GM12878 (cell line): Measurements from ENCODE around the gene KRTAP6-3. TPM values are rescaled to one million over a fixed set of nuclear protein-coding genes. Genes with fewer than 3 reads are reported as not detected.

Source experiments
- ATAC-seq: fragments of 200-7000 bp; cut with Tn5 transposase; 3 replicates; pipeline ENCODE4 v1.9.1; 2020; ENCODE audit warnings: mild to moderate bottlenecking, moderate library complexity
- BruUV-seq: library from RNA; stranded (reverse); fragments of 400-500 nt; replicated peaks from 2 replicates; lab custom pipeline; 2021; lab: Mats Ljungman, UMichigan
- CTCF ChIA-PET: fragments of 300-600 bp; sonication (Branson Sonifier 250); formaldehyde crosslinking; extraction: SDS; loops from one replicate; lab custom pipeline; 2021; ENCODE audit warnings: inconsistent platforms; lab: Yijun Ruan, JAX
- POLR2A ChIA-PET: fragments of 350-600 bp; formaldehyde crosslinking; extraction: SDS; loops from one replicate; lab custom pipeline; 2021; ENCODE audit warnings: inconsistent platforms; lab: Charles Lee
- RAD21 ChIA-PET: fragments of 300-600 bp; sonication (Branson Sonifier 250); formaldehyde crosslinking; loops from one replicate; lab custom pipeline; 2023; ENCODE audit warnings: antibody characterized with exemption; ENCODE audit not compliant: unreplicated experiment; lab: Charles Lee
- SMC1A ChIA-PET: fragments of 300-600 bp; sonication (Branson Sonifier 250); formaldehyde crosslinking; loops from one replicate; lab custom pipeline; 2023; ENCODE audit not compliant: unreplicated experiment, uncharacterized antibody; lab: Charles Lee
- DNase-seq: peaks from one replicate; pipeline ENCODE4 v3.0.0-alpha.2; 2011; ENCODE audit warnings: low read depth, low spot score
- FAIRE-seq: peaks from 3 replicates; lab custom pipeline; 2011; peaks lifted over from hg19 to GRCh38; lab: Jason Lieb, UNC
- H2AFZ ChIP-seq: 2 replicates; pipeline ENCODE4 v1.6.0; 2011; ENCODE audit warnings: low read depth, low read length, control low read depth; ENCODE audit not compliant: control insufficient read depth
- H3K27ac ChIP-seq: 2 replicates; pipeline ENCODE4 v1.5.1; 2011; ENCODE audit warnings: control low read depth; ENCODE audit not compliant: control insufficient read depth, insufficient read depth
- H3K27me3 ChIP-seq, 2 experiments: replicated peaks in 1 of 2; 2 replicates each; pipeline versions ENCODE4 v1.6.0 to v1.6.1; 2011; ENCODE audit warnings: low read length in 1 of 2; ENCODE audit not compliant: control insufficient read depth in 2 of 2, insufficient read depth in 2 of 2
- H3K36me3 ChIP-seq, 2 experiments: 2 replicates each; pipeline ENCODE4 v1.5.1; 2011; ENCODE audit warnings: low read length in 1 of 2; ENCODE audit not compliant: control insufficient read depth in 2 of 2, insufficient read depth in 2 of 2
- H3K4me1 ChIP-seq: 2 replicates; pipeline ENCODE4 v1.6.1; 2011; ENCODE audit warnings: mild to moderate bottlenecking, low read length, moderate library complexity, mixed read lengths; ENCODE audit not compliant: control insufficient read depth, insufficient read depth
- H3K4me2 ChIP-seq: 2 replicates; pipeline ENCODE4 v1.6.0; 2011; ENCODE audit warnings: control low read depth; ENCODE audit not compliant: control insufficient read depth, insufficient read depth
- H3K4me3 ChIP-seq: fragments of 200-600 bp; sonication (generic); 2 replicates; pipeline ENCODE4 v1.5.1; 2016
- H3K79me2 ChIP-seq: 2 replicates; pipeline ENCODE4 v1.6.0; 2011; ENCODE audit warnings: low read length; ENCODE audit not compliant: control insufficient read depth, insufficient read depth
- H3K9ac ChIP-seq: 2 replicates; pipeline ENCODE4 v1.8.0; 2011; ENCODE audit warnings: low read length, control low read depth, mixed read lengths; ENCODE audit not compliant: control insufficient read depth, insufficient read depth
- H3K9me3 ChIP-seq: replicated peaks from 3 replicates; pipeline ENCODE4 v1.5.1; 2011; ENCODE audit warnings: mild to moderate bottlenecking, low read length; ENCODE audit not compliant: control insufficient read depth, insufficient read depth
- H4K20me1 ChIP-seq: 2 replicates; pipeline ENCODE4 v1.6.0; 2011; ENCODE audit not compliant: control insufficient read depth, insufficient read depth
- BCL3 ChIP-seq: IDR thresholded peaks from 2 replicates; pipeline ENCODE4 v1.6.1; 2011; ENCODE audit warnings: borderline replicate concordance, low read depth, mild to moderate bottlenecking, moderate library complexity, low read length; ENCODE audit not compliant: insufficient read depth, poor library complexity, severe bottlenecking
- CBX5 ChIP-seq: sonication (generic); IDR thresholded peaks from 2 replicates; pipeline ENCODE4 v1.6.1; 2016; ENCODE audit warnings: low read depth, moderate library complexity, mild to moderate bottlenecking, inconsistent platforms
- CHD1 ChIP-seq: IDR thresholded peaks from 2 replicates; pipeline ENCODE4 v1.6.1; 2012; ENCODE audit warnings: low read depth, low read length, improper control_type of control experiment
- IKZF2 ChIP-seq, 2 experiments: fragments of 450-650 bp; IDR thresholded peaks; 2 replicates each; pipeline ENCODE4 v1.6.1; 2017; ENCODE audit warnings: mild to moderate bottlenecking in 2 of 2, moderate library complexity in 2 of 2
- IRF3 ChIP-seq: fragments of 450-650 bp; IDR thresholded peaks from 2 replicates; pipeline ENCODE4 v1.6.1; 2014; ENCODE audit warnings: mild to moderate bottlenecking
- MEF2B ChIP-seq: fragments of 450-650 bp; IDR thresholded peaks from 2 replicates; pipeline ENCODE4 v1.6.1; 2018; ENCODE audit warnings: mild to moderate bottlenecking, moderate library complexity; ENCODE audit not compliant: partially characterized antibody, poor library complexity, severe bottlenecking
- NFXL1 ChIP-seq: fragments of 450-650 bp; IDR thresholded peaks from 2 replicates; pipeline ENCODE4 v1.6.1; 2017; ENCODE audit warnings: antibody characterized with exemption, mild to moderate bottlenecking, borderline replicate concordance
- SUZ12 ChIP-seq: fragments of 200-600 bp; sonication (generic); IDR thresholded peaks from one replicate; pipeline ENCODE4 v1.6.1; 2018; ENCODE audit warnings: antibody characterized with exemption, mild to moderate bottlenecking; ENCODE audit not compliant: unreplicated experiment
- YBX1 ChIP-seq: fragments of 450-650 bp; IDR thresholded peaks from 2 replicates; pipeline ENCODE4 v1.6.1; 2016; ENCODE audit warnings: antibody characterized with exemption
- ZBTB11 ChIP-seq: fragments of 450-650 bp; formaldehyde crosslinking; IDR thresholded peaks from 2 replicates; pipeline ENCODE4 v1.5.0; 2022; ENCODE audit warnings: mild to moderate bottlenecking, missing genetic modification characterization
- ZNF24 ChIP-seq: fragments of 450-650 bp; IDR thresholded peaks from 2 replicates; pipeline ENCODE4 v1.6.1; 2017; ENCODE audit warnings: antibody characterized with exemption, mild to moderate bottlenecking
- ZNF384 ChIP-seq: IDR thresholded peaks from 2 replicates; pipeline ENCODE4 v1.6.1; 2012; ENCODE audit warnings: low read depth, mild to moderate bottlenecking, low read length, improper control_type of control experiment, borderline replicate concordance
- ZNF687 ChIP-seq: fragments of 450-650 bp; IDR thresholded peaks from 2 replicates; pipeline ENCODE4 v1.6.1; 2017; ENCODE audit warnings: mild to moderate bottlenecking, moderate library complexity
- WGBS: methylation state at CpG from one replicate; pipeline ENCODE4 v1.1.6; 2016; ENCODE audit warnings: low lambda C conversion rate; ENCODE audit not compliant: insufficient replicate concordance, insufficient coverage; ENCODE audit errors: missing lambda C conversion rate; 5-methylcytosine and 5-hydroxymethylcytosine counted together
- in situ Hi-C: fragments of 300-500 bp; cut with MboI; formaldehyde crosslinking; loops from 9 replicates; pipeline ENCODE4 v1.14.3; 2018; ENCODE audit warnings: mixed read lengths
- intact Hi-C: fragments of 100-400 bp; cut with micrococcal nuclease; formaldehyde crosslinking; loops from one replicate; pipeline ENCODE4 v1.14.2; 2022; ENCODE audit not compliant: unreplicated experiment
- polyA plus RNA-seq, 11 experiments: library from polyadenylated mRNA; depleted of rRNA in 4 of 11; unstranded in 6 of 11; stranded (reverse) in 5 of 11; fragments of >200 nt; fragmentation: Nextera tagmentation in 4 of 11; fragmentation: Illumina TruSeq in 1 of 11; extraction: Ambion mirVana in 4 of 11; extraction: Trizol in 1 of 11; gene quantifications; 1 replicate in 1 of 11; 2 replicates in 10 of 11; pipeline versions ENCODE4 v1.2.1 to v1.2.3, GENCODE V29; 2011 to 2016; ENCODE audit warnings: inconsistent platforms in 2 of 11, missing spikeins in 2 of 11, low read depth in 1 of 11
- total RNA-seq, 4 experiments: library from RNA; depleted of rRNA in 3 of 4; stranded (reverse); fragments of >200 nt in 3 of 4; fragmentation: Illumina TruSeq in 1 of 4; extraction: Trizol in 1 of 4; gene quantifications; 2 replicates each; pipeline versions ENCODE4 v1.2.1 to v1.2.3, GENCODE V29; 2013 to 2021

Gene KRTAP6-3
- total and polyA plus RNA-seq, 10 of the 15 experiments (the other 5 are each of a cell fraction or from before 2014, with no cell fraction given) = not detected

- no peak for TF ChIP-seq BCL3
- no peak for TF ChIP-seq IRF3
- TF ChIP-seq NFXL1 = no peak
- TF ChIP-seq ZNF384 = no peak
- no peak for TF ChIP-seq CBX5
- TF ChIP-seq MEF2B = no peak
- TF ChIP-seq, all 136 proteins: peak for 0
Observed at GRCh38 chr21:30629200-30629599, 37.0 kb downstream of the KRTAP6-3 start (continued).

GRCh38 chr21:30634906-30635305 lies 42.7 kb downstream of the KRTAP6-3 start, which contains the start of gene KRTAP20-2:
Gene KRTAP20-2, plus strand, starts transcription at chr21:30635206. Its CDS starts 58 bp downstream, at chr21:30635264.
- H3K4me3 ChIP-seq = no peak within 1 kb of the TSS
- H3K27ac ChIP-seq = no peak within 1 kb of the TSS
- H3K4me2 ChIP-seq = no peak within 1 kb of the TSS
- no TSS peak for BruUV-seq
- no peak within 1 kb of the TSS for H3K9ac ChIP-seq
- ChIA-PET RAD21 (no interaction called here), POLR2A (no interaction called here), SMC1A (no interaction called here), CTCF (no interaction called here)
- intact Hi-C loops = no loop called here
- no peak for DNase-seq
- no peak for ATAC-seq
- no peaks in the 10 kb centered on the region for H3K4me1 ChIP-seq
- no peaks in the 10 kb centered on the region for H3K36me3 ChIP-seq
- no peaks in the 10 kb centered on the region for H4K20me1 ChIP-seq
- no peaks in the 10 kb centered on the region for H3K27me3 ChIP-seq
- FAIRE-seq = no peak
- in situ Hi-C loops = no loop called here
- no peak within 1 kb of the TSS for H2AFZ ChIP-seq
- H3K9me3 ChIP-seq = no peaks in the 10 kb centered on the region
- no peak for TF ChIP-seq IKZF2 (IDR thresholded peaks at IDR 0.05)
- TF ChIP-seq SUZ12 = no peak
- no peak for TF ChIP-seq ZBTB11 (CRISPR knock-in tag)
- no peak for TF ChIP-seq CHD1
- no peak for TF ChIP-seq ZNF24
- TF ChIP-seq YBX1 = no peak
- TF ChIP-seq ZNF687 = no peak
- 6% methylated on average over 1 of the region's 1 CpG for WGBS
- H3K79me2 ChIP-seq = no peaks in the 10 kb centered on the region
